Measurements from ENCODE around the gene FGD5. TPM values are rescaled to one million over a fixed set of nuclear protein-coding genes. Genes with fewer than 3 reads are reported as not detected.

The FGD5 gene
- total and polyA plus RNA-seq, 2 donors (not counting 1 experiment from before 2014, with no cell fraction given), result not detected

DNA sequence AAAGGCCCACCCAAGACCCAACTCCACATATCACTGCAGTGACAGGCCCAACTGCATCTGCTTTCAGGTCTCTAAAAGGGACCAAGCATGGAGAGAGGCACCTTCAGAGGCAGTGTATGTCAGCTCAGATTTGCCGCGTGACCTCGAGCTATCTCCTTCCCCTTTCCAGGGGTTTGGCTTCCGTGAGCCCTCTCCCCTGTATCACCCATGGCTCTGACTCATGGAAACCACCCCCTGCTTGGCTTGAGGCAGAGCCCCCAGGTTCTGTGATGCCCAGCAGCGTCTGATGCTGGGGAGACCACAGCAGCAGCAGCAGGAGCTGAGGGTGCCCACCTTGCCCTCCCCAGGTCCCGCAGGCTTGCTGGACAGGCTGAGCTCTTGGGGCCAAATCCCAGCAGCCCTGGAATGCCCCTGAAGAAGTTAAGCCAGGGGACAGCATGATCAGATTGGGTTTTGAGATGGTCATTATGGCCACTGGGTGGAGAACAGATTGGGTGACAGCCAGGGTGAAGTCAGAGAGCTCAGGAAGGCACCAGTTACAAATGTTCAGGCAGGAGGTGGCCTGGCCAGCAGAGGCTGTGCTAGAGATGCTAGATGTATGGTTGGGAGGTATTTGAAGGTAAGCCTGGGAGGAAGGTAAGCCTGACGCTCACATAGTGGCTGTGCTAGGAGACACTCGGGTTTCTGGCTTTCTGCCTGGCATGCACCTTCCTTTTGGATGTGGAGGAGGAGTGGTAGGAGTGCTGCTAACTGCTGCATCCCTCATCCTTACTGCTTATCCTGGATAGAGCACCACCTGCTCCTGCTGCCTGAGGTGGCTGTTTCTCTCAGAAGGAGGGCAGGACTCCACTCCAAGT is 42.9 kb downstream of the FGD5 start:
- Histone ChIP-seq H3K36me3 (replicated peaks in 1 of 2; ENCODE audit: control extremely low read depth in 1 of 2, control insufficient read depth in 1 of 2, extremely low read depth in 1 of 2, insufficient read depth in 2 of 2, low read length in 1 of 2) (no peaks in the 10 kb centered on the region), H3K27me3 (replicated peaks in 1 of 4; ENCODE audit: control extremely low read depth in 1 of 4, control insufficient read depth in 3 of 4, insufficient read depth in 4 of 4, low read length in 3 of 4) (peaks cover 0 to 16% (median 0%) of the 10 kb centered on the region in 4 experiments), H3K4me1 (ENCODE audit: control insufficient read depth in 2 of 2, insufficient read depth in 2 of 2, low read length in 2 of 2) (no peaks in the 10 kb centered on the region), H4K20me1 (ENCODE audit: control insufficient read depth, insufficient read depth, low read length, poor library complexity, severe bottlenecking) (no peaks in the 10 kb centered on the region), H3K9ac (ENCODE audit: low read length) (no peak overlapping the region), H3K4me2 (replicated peaks; ENCODE audit: low read depth, low read length, poor library complexity, severe bottlenecking) (no peak overlapping the region), H3K79me2 (ENCODE audit: control insufficient read depth, insufficient read depth, low read length) (no peaks in the 10 kb centered on the region), H3K4me3 (ENCODE audit: control extremely low read depth in 1 of 5, extremely low read depth in 1 of 5, insufficient read depth in 1 of 5, low read depth in 2 of 5, low read length in 4 of 5) (no peak overlapping the region), H3K27ac (ENCODE audit: low read length in 2 of 2) (no peak overlapping the region), H2AFZ (ENCODE audit: insufficient read depth, low read depth, low read length, poor library complexity, severe bottlenecking) (no peak overlapping the region), H3K9me3 (ENCODE audit: control extremely low read depth in 1 of 3, control insufficient read depth in 2 of 3, insufficient read depth in 1 of 3, low read length in 2 of 3) (no peaks in the 10 kb centered on the region)
- intact Hi-C loops (cut with micrococcal nuclease), result no loop called here
- ChIA-PET CTCF (no interaction called here), POLR2A (no interaction called here)
- H3K27ac Mint-ChIP-seq, result no peak overlapping the region
- H3K9me3 Mint-ChIP-seq (ENCODE audit: insufficient read depth), result no peaks in the 10 kb centered on the region
- TF ChIP-seq EZH2 (IDR thresholded peaks at IDR 0.05; ENCODE audit: borderline replicate concordance, insufficient read depth, low read depth, low read length, poor library complexity, severe bottlenecking), result no peak
- TF ChIP-seq, protein P1, sequence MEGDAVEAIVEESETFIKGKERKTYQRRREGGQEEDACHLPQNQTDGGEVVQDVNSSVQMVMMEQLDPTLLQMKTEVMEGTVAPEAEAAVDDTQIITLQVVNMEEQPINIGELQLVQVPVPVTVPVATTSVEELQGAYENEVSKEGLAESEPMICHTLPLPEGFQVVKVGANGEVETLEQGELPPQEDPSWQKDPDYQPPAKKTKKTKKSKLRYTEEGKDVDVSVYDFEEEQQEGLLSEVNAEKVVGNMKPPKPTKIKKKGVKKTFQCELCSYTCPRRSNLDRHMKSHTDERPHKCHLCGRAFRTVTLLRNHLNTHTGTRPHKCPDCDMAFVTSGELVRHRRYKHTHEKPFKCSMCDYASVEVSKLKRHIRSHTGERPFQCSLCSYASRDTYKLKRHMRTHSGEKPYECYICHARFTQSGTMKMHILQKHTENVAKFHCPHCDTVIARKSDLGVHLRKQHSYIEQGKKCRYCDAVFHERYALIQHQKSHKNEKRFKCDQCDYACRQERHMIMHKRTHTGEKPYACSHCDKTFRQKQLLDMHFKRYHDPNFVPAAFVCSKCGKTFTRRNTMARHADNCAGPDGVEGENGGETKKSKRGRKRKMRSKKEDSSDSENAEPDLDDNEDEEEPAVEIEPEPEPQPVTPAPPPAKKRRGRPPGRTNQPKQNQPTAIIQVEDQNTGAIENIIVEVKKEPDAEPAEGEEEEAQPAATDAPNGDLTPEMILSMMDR (IDR thresholded peaks at IDR 0.05), result no peak
- H3K4me3 Mint-ChIP-seq, result no peak overlapping the region
- WGBS (ENCODE audit: insufficient coverage), result 85% methylated on average over 8 of the region's 8 CpGs
- H3K4me1 Mint-ChIP-seq, result no peaks in the 10 kb centered on the region
- ATAC-seq (ENCODE audit: low read depth), result no peak
- no peak for DNase-seq
- peaks cover 23% of the 10 kb centered on the region for H3K27me3 Mint-ChIP-seq

DNA sequence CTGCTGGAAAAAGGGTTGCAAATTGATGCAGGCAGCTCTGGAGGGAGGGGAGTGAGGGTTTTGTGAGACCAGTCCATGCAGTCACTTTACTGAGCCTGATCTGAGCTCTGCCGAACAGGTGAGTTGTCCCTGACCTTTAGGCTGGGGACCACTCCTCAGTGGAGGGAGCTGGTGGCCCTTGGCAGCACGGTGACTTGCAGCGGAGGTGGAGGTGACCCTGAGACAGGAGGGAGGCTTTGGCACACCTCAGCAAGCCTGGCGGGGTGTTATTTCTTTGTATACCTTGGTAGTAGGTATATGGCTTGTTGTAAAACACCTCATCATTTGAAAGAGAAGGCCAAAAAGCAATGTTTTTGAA is 43.5 kb downstream of the FGD5 start:
- no peak for ATAC-seq (ENCODE audit: low read depth)
- Mint-ChIP-seq H3K4me1 (no peaks in the 10 kb centered on the region), H3K9me3 (ENCODE audit: insufficient read depth) (no peaks in the 10 kb centered on the region), H3K27ac (no peak overlapping the region), H3K27me3 (peaks cover 24% of the 10 kb centered on the region), H3K4me3 (no peak overlapping the region)
- H3K36me3 ChIP-seq (replicated peaks in 1 of 2; ENCODE audit: control extremely low read depth in 1 of 2, control insufficient read depth in 1 of 2, extremely low read depth in 1 of 2, insufficient read depth in 2 of 2, low read length in 1 of 2), result no peaks in the 10 kb centered on the region
- intact Hi-C loops (cut with micrococcal nuclease), result no loop called here
- CTCF ChIA-PET, result no interaction called here
- H3K27ac ChIP-seq (ENCODE audit: low read length in 2 of 2), result no peak overlapping the region
- H3K9ac ChIP-seq (ENCODE audit: low read length), result no peak overlapping the region
- no peak overlapping the region for H2AFZ ChIP-seq (ENCODE audit: insufficient read depth, low read depth, low read length, poor library complexity, severe bottlenecking)
- H3K4me1 ChIP-seq (ENCODE audit: control insufficient read depth in 2 of 2, insufficient read depth in 2 of 2, low read length in 2 of 2), result no peaks in the 10 kb centered on the region
- peaks cover 0 to 17% (median 0%) of the 10 kb centered on the region in 4 experiments for H3K27me3 ChIP-seq (replicated peaks in 1 of 4; ENCODE audit: control extremely low read depth in 1 of 4, control insufficient read depth in 3 of 4, insufficient read depth in 4 of 4, low read length in 3 of 4)
- DNase-seq, result no peak
- H4K20me1 ChIP-seq (ENCODE audit: control insufficient read depth, insufficient read depth, low read length, poor library complexity, severe bottlenecking), result no peaks in the 10 kb centered on the region
- 85% methylated on average over 4 of the region's 4 CpGs for WGBS (ENCODE audit: insufficient coverage)
- H3K4me3 ChIP-seq (ENCODE audit: control extremely low read depth in 1 of 5, extremely low read depth in 1 of 5, insufficient read depth in 1 of 5, low read depth in 2 of 5, low read length in 4 of 5), result no peak overlapping the region
- no peaks in the 10 kb centered on the region for H3K9me3 ChIP-seq (ENCODE audit: control extremely low read depth in 1 of 3, control insufficient read depth in 2 of 3, insufficient read depth in 1 of 3, low read length in 2 of 3)
- POLR2A ChIA-PET, result no interaction called here
- H3K4me2 ChIP-seq (replicated peaks; ENCODE audit: low read depth, low read length, poor library complexity, severe bottlenecking), result no peak overlapping the region
- TF ChIP-seq, protein P1 (IDR thresholded peaks at IDR 0.05), result no peak
- no peak for TF ChIP-seq EZH2 (IDR thresholded peaks at IDR 0.05; ENCODE audit: borderline replicate concordance, insufficient read depth, low read depth, low read length, poor library complexity, severe bottlenecking)
- no peaks in the 10 kb centered on the region for H3K79me2 ChIP-seq (ENCODE audit: control insufficient read depth, insufficient read depth, low read length)
